ENCODE measurements around the gene SERPINB11. TPM values are rescaled to one million over a fixed set of nuclear protein-coding genes. Genes with fewer than 3 reads are reported as not detected.
"Not testable (repeated sequence)": the region's sequence is repeated elsewhere in the genome, so short reads cannot be mapped to it uniquely, and the experiment has no call there.

Gene SERPINB11
- total RNA-seq, 3 donors from 2014 or later = not detected

GRCh38 chr18:63752636-63753035 lies 49.9 kb downstream of the SERPINB11 start:
- no peak for DNase-seq (ENCODE audit: low spot score in 2 of 2)
- H3K27me3 ChIP-seq = no peaks in the 10 kb centered on the region
- no peaks in the 10 kb centered on the region for H3K9me3 ChIP-seq
- intact Hi-C loops (cut with DNase I; ENCODE audit: low total_unique reads) = no loop called here
- no peak overlapping the region for H3K27ac ChIP-seq
- no peaks in the 10 kb centered on the region for H3K4me1 ChIP-seq
- TF ChIP-seq POLR2A (IDR thresholded peaks at IDR 0.05) (no peak), CTCF (IDR thresholded peaks at IDR 0.05) (no peak), POLR2AphosphoS5 (IDR thresholded peaks at IDR 0.05) (no peak)
- H3K4me3 ChIP-seq = no peak overlapping the region
- no peaks in the 10 kb centered on the region for H3K36me3 ChIP-seq

- TF ChIP-seq CTCF (IDR thresholded peaks at IDR 0.05) (no peak), POLR2A (IDR thresholded peaks at IDR 0.05) (no peak), POLR2AphosphoS5 (IDR thresholded peaks at IDR 0.05) (no peak)
- intact Hi-C loops (cut with DNase I; ENCODE audit: low total_unique reads) = no loop called here
These were observed 50.9 kb downstream of the SERPINB11 start for GRCh38 chr18:63753676-63754075.

GRCh38 chr18:63757541-63757940 lies 54.8 kb downstream of the SERPINB11 start:
- no peak for TF ChIP-seq POLR2AphosphoS5 (IDR thresholded peaks at IDR 0.05)
- no peak for TF ChIP-seq POLR2A (IDR thresholded peaks at IDR 0.05)
- TF ChIP-seq CTCF (IDR thresholded peaks at IDR 0.05) = no peak
- Histone ChIP-seq H3K36me3 (no peaks in the 10 kb centered on the region), H3K4me1 (no peaks in the 10 kb centered on the region), H3K27ac (no peak overlapping the region), H3K4me3 (no peak overlapping the region), H3K27me3 (no peaks in the 10 kb centered on the region), H3K9me3 (peaks cover 15 to 17% of the 10 kb centered on the region in 2 donors)
- DNase-seq (ENCODE audit: low spot score in 2 of 2) = no peak
- intact Hi-C loops (cut with DNase I; ENCODE audit: low total_unique reads) = no loop called here

More at GRCh38 chr18:63753676-63754075, 50.9 kb downstream of the SERPINB11 start:
- Histone ChIP-seq H3K27me3 (no peaks in the 10 kb centered on the region), H3K4me3 (no peak overlapping the region), H3K27ac (no peak overlapping the region), H3K36me3 (no peaks in the 10 kb centered on the region), H3K4me1 (no peaks in the 10 kb centered on the region), H3K9me3 (no peaks in the 10 kb centered on the region)
- DNase-seq (ENCODE audit: low spot score in 2 of 2) = no peak

- DNase-seq (ENCODE audit: low spot score in 2 of 2) = no peak
- Histone ChIP-seq H3K4me1 (no peaks in the 10 kb centered on the region), H3K36me3 (no peaks in the 10 kb centered on the region), H3K27ac (no peak overlapping the region), H3K9me3 (peaks cover 15 to 17% of the 10 kb centered on the region in 2 donors), H3K4me3 (no peak overlapping the region), H3K27me3 (no peaks in the 10 kb centered on the region)
- intact Hi-C loops (cut with DNase I; ENCODE audit: low total_unique reads) = no loop called here
- no peak for TF ChIP-seq POLR2A (IDR thresholded peaks at IDR 0.05)
- no peak for TF ChIP-seq CTCF (IDR thresholded peaks at IDR 0.05)
- no peak for TF ChIP-seq POLR2AphosphoS5 (IDR thresholded peaks at IDR 0.05)
These were observed 56.0 kb downstream of the SERPINB11 start for GRCh38 chr18:63758615-63759240.

- H3K36me3 ChIP-seq; DNase-seq (ENCODE audit: low spot score in 2 of 2); H3K27me3 ChIP-seq; intact Hi-C loops (cut with DNase I; ENCODE audit: low total_unique reads); H3K4me3 ChIP-seq; H3K4me1 ChIP-seq; H3K27ac ChIP-seq: not testable (repeated sequence)
- H3K9me3 ChIP-seq = peaks cover 15 to 17% of the 10 kb centered on the region in 2 donors
These were observed 57.0 kb downstream of the SERPINB11 start for GRCh38 chr18:63759786-63760185.
